ENCODE results near the gene KATNB1. TPM values are rescaled to one million over a fixed set of nuclear protein-coding genes. Genes with fewer than 3 reads are reported as not detected.
A peak's percentile ranks its signal among the peaks of the same experiment; 100 is the strongest.
"Not testable (repeated sequence)": the region's sequence is repeated elsewhere in the genome, so short reads cannot be mapped to it uniquely, and the experiment has no call there.

The KATNB1 gene
- total RNA-seq, 1 donor from 2014 or later, result 24.9 TPM

- H3K27me3 Mint-ChIP-seq (ENCODE audit: low read depth), result no peaks in the 10 kb centered on the region
- peaks cover 11% of the 10 kb centered on the region for H3K36me3 Mint-ChIP-seq
- H3K27ac Mint-ChIP-seq, result no peak overlapping the region
- H3K4me1 Mint-ChIP-seq, result peaks cover 4% of the 10 kb centered on the region
- no peak overlapping the region for H3K4me3 Mint-ChIP-seq
- H3K9me3 Mint-ChIP-seq, result no peaks in the 10 kb centered on the region
- no peak for DNase-seq (ENCODE audit: low spot score in 2 of 2, unreplicated experiment in 2 of 2)
- TF ChIP-seq, protein P1, sequence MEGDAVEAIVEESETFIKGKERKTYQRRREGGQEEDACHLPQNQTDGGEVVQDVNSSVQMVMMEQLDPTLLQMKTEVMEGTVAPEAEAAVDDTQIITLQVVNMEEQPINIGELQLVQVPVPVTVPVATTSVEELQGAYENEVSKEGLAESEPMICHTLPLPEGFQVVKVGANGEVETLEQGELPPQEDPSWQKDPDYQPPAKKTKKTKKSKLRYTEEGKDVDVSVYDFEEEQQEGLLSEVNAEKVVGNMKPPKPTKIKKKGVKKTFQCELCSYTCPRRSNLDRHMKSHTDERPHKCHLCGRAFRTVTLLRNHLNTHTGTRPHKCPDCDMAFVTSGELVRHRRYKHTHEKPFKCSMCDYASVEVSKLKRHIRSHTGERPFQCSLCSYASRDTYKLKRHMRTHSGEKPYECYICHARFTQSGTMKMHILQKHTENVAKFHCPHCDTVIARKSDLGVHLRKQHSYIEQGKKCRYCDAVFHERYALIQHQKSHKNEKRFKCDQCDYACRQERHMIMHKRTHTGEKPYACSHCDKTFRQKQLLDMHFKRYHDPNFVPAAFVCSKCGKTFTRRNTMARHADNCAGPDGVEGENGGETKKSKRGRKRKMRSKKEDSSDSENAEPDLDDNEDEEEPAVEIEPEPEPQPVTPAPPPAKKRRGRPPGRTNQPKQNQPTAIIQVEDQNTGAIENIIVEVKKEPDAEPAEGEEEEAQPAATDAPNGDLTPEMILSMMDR (IDR thresholded peaks at IDR 0.05; ENCODE audit: unreplicated experiment), result no peak
These were observed 38.2 kb downstream of the KATNB1 start for GRCh38 chr16:57773655-57774295.

DNA sequence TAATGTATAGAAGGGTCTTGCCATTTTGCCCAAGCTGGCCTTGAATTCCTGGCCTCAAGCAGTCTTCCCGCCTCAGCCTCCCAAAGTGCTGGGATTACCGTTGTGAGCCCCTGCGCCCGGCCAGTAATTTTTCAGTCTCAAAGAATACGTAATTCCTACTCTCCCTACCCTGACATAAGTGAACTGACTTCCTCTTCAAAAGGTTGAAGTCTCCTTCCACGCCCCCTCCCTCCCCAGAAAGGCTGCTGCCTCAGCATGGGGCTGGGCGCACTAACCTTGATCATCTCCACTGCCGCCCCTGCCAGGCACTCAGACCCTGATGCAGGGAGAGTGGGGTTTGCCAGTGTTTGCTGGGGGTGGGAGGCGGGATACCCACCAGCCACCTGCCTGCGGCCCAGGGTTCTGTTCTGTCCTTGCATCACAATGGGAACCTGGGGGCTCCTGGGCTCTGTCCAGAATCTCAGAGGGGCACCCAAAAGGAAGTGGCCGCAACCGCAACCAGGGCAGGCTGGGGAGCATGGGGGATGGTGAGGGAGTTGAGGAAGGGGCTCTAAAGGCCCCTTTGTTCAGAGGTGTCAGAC, 39.2 kb downstream of the KATNB1 start:
- Mint-ChIP-seq H3K4me1 (peaks cover 4% of the 10 kb centered on the region), H3K27me3 (ENCODE audit: low read depth) (no peaks in the 10 kb centered on the region), H3K4me3 (no peak overlapping the region), H3K9me3 (peaks cover 5% of the 10 kb centered on the region), H3K36me3 (peaks cover 17% of the 10 kb centered on the region), H3K27ac (no peak overlapping the region)
- DNase-seq (ENCODE audit: low spot score in 2 of 2, unreplicated experiment in 2 of 2), result no peak
- TF ChIP-seq, protein P1 (IDR thresholded peaks at IDR 0.05; ENCODE audit: unreplicated experiment), result no peak

GRCh38 chr16:57775661-57776469, 40.3 kb downstream of the KATNB1 start:
- Mint-ChIP-seq H3K9me3 (peaks cover 5% of the 10 kb centered on the region), H3K27me3 (ENCODE audit: low read depth) (no peaks in the 10 kb centered on the region), H3K36me3 (peaks cover 13% of the 10 kb centered on the region), H3K4me3 (no peak overlapping the region), H3K4me1 (peaks cover 4% of the 10 kb centered on the region), H3K27ac (no peak overlapping the region)
- peak in 1 of 2 experiments; percentile 65 for DNase-seq (ENCODE audit: low spot score in 2 of 2, unreplicated experiment in 2 of 2)
- TF ChIP-seq, protein P1 (IDR thresholded peaks at IDR 0.05; ENCODE audit: unreplicated experiment), result peak; percentile 40

- Mint-ChIP-seq H3K9me3 (peaks cover 5% of the 10 kb centered on the region), H3K4me3 (no peak overlapping the region), H3K27me3 (ENCODE audit: low read depth) (no peaks in the 10 kb centered on the region), H3K36me3 (peaks cover 13% of the 10 kb centered on the region), H3K4me1 (peaks cover 4% of the 10 kb centered on the region), H3K27ac (no peak overlapping the region)
- TF ChIP-seq, protein P1 (IDR thresholded peaks at IDR 0.05; ENCODE audit: unreplicated experiment), result no peak
- no peak for DNase-seq (ENCODE audit: low spot score in 2 of 2, unreplicated experiment in 2 of 2)
These were observed 43.1 kb downstream of the KATNB1 start for GRCh38 chr16:57778658-57779057.

DNA sequence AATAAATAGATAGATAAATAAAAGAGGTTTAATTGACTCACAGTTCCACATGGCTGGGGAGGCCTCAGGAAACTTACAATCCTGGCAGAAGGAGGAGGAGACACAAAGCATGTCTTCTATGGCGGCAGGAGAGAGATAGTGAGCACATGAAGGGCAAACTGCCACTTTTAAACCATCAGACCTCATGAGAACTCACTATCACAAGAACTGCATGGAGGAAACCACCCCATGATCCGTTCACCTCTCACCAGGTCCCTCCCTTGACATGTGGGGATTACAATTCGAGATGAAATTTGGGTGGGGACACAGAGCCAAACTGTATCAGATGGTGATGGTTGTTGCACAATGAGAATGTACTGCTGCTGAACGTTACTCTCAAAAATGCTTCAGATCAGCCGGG, 44.3 kb downstream of the KATNB1 start:
- not testable (repeated sequence) for H3K27me3 Mint-ChIP-seq (ENCODE audit: low read depth); H3K27ac Mint-ChIP-seq; H3K9me3 Mint-ChIP-seq; H3K4me3 Mint-ChIP-seq; DNase-seq (ENCODE audit: low spot score in 2 of 2, unreplicated experiment in 2 of 2); H3K4me1 Mint-ChIP-seq
- peaks cover 19% of the 10 kb centered on the region for H3K36me3 Mint-ChIP-seq

DNA sequence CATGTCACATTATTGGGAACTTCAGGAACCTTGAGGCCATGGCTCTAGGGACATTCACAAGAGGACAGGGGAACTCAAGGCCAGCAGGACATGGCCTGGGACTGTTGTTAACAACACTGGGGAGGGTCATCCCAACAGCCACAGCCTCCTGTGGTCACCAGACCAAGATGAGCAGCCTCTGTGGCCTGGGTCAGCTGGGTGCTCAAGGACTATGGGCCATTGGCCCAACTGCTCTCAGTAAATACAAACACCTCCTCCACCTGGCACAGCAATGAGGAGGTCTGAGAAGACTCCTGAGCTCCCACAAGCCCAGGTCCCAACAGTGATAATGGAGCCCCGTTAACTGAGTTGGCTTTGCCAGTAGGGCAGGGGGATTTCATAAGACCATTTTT, 45.8 kb downstream of the KATNB1 start:
- Mint-ChIP-seq H3K4me3 (no peak overlapping the region), H3K36me3 (peaks cover 20% of the 10 kb centered on the region), H3K27ac (no peak overlapping the region), H3K4me1 (no peaks in the 10 kb centered on the region), H3K27me3 (ENCODE audit: low read depth) (no peaks in the 10 kb centered on the region), H3K9me3 (peaks cover 5% of the 10 kb centered on the region)
- TF ChIP-seq, protein P1 (IDR thresholded peaks at IDR 0.05; ENCODE audit: unreplicated experiment), result no peak
- DNase-seq (ENCODE audit: low spot score in 2 of 2, unreplicated experiment in 2 of 2), result no peak

Data from mesothelial cell of epicardium (in vitro differentiated cells).